Activated naive CD4-positive, alpha-beta T cell treated with anti-CD3 and anti-CD28 coated beads, Interleukin-2, amount 50 U/mL, for 24 hours (primary cell): Measurements from ENCODE around the gene SLC10A7.
"Not testable (repeated sequence)": the region's sequence is repeated elsewhere in the genome, so short reads cannot be mapped to it uniquely, and the experiment has no call there.

ENCODE experiments used
- H3K27ac Mint-ChIP-seq: one replicate; pipeline ENCODE4 v1.8.0; 2021; ENCODE audit warnings: mild to moderate bottlenecking, mixed read lengths
- H3K27me3 Mint-ChIP-seq: one replicate; pipeline ENCODE4 v1.8.0; 2021; ENCODE audit warnings: mixed read lengths
- H3K36me3 Mint-ChIP-seq: one replicate; pipeline ENCODE4 v1.8.0; 2021; ENCODE audit warnings: mixed read lengths
- H3K4me1 Mint-ChIP-seq: one replicate; pipeline ENCODE4 v1.8.0; 2021; ENCODE audit warnings: mixed read lengths
- H3K4me3 Mint-ChIP-seq: one replicate; pipeline ENCODE4 v1.8.0; 2021; ENCODE audit warnings: mild to moderate bottlenecking, mixed read lengths
- H3K9me3 Mint-ChIP-seq: one replicate; pipeline ENCODE4 v1.8.0; 2021; ENCODE audit warnings: mixed read lengths

SLC10A7 gene

GRCh38 chr4:146370841-146371240 is 150.9 kb downstream of the SLC10A7 start:
- no peak overlapping the region for H3K4me3 Mint-ChIP-seq
- no peak overlapping the region for H3K27ac Mint-ChIP-seq
- peaks cover 5% of the 10 kb centered on the region for H3K4me1 Mint-ChIP-seq
- H3K27me3 Mint-ChIP-seq, result no peaks in the 10 kb centered on the region
- peaks cover 7% of the 10 kb centered on the region for H3K36me3 Mint-ChIP-seq
- no peaks in the 10 kb centered on the region for H3K9me3 Mint-ChIP-seq

GRCh38 chr4:146369446-146369845 is 152.3 kb downstream of the SLC10A7 start:
- H3K4me1 Mint-ChIP-seq, result peaks cover 5% of the 10 kb centered on the region
- no peaks in the 10 kb centered on the region for H3K9me3 Mint-ChIP-seq
- H3K27ac Mint-ChIP-seq, result no peak overlapping the region
- H3K36me3 Mint-ChIP-seq, result peaks cover 7% of the 10 kb centered on the region
- no peaks in the 10 kb centered on the region for H3K27me3 Mint-ChIP-seq
- H3K4me3 Mint-ChIP-seq, result no peak overlapping the region

GRCh38 chr4:146368209-146368608 is 153.5 kb downstream of the SLC10A7 start:
- peaks cover 17% of the 10 kb centered on the region for H3K36me3 Mint-ChIP-seq
- no peak overlapping the region for H3K4me3 Mint-ChIP-seq
- H3K9me3 Mint-ChIP-seq, result peaks cover 10% of the 10 kb centered on the region
- H3K27ac Mint-ChIP-seq, result no peak overlapping the region
- H3K4me1 Mint-ChIP-seq, result peaks cover 5% of the 10 kb centered on the region
- no peaks in the 10 kb centered on the region for H3K27me3 Mint-ChIP-seq

GRCh38 chr4:146367347-146367746 is 154.4 kb downstream of the SLC10A7 start:
- Mint-ChIP-seq H3K4me1 (peaks cover 5% of the 10 kb centered on the region), H3K4me3 (no peak overlapping the region), H3K36me3 (peaks cover 20% of the 10 kb centered on the region), H3K27ac (no peak overlapping the region), H3K27me3 (no peaks in the 10 kb centered on the region), H3K9me3 (peaks cover 14% of the 10 kb centered on the region)

- Mint-ChIP-seq H3K27ac (no peak overlapping the region), H3K9me3 (peaks cover 22% of the 10 kb centered on the region), H3K4me3 (no peak overlapping the region), H3K36me3 (peaks cover 36% of the 10 kb centered on the region), H3K27me3 (no peaks in the 10 kb centered on the region), H3K4me1 (no peaks in the 10 kb centered on the region)
These were observed 162.0 kb downstream of the SLC10A7 start for GRCh38 chr4:146359771-146360170.

GRCh38 chr4:146350114-146350513 is 171.6 kb downstream of the SLC10A7 start:
- not testable (repeated sequence) for H3K4me3 Mint-ChIP-seq, H3K36me3 Mint-ChIP-seq, H3K27ac Mint-ChIP-seq, H3K9me3 Mint-ChIP-seq, H3K27me3 Mint-ChIP-seq
- peaks cover 14% of the 10 kb centered on the region for H3K4me1 Mint-ChIP-seq

- no peaks in the 10 kb centered on the region for H3K36me3 Mint-ChIP-seq
- H3K4me3 Mint-ChIP-seq, result no peak overlapping the region
- H3K9me3 Mint-ChIP-seq, result no peaks in the 10 kb centered on the region
- no peak overlapping the region for H3K27ac Mint-ChIP-seq
- peaks cover 14% of the 10 kb centered on the region for H3K4me1 Mint-ChIP-seq
- no peaks in the 10 kb centered on the region for H3K27me3 Mint-ChIP-seq
These were observed 172.4 kb downstream of the SLC10A7 start for GRCh38 chr4:146349306-146349705.

GRCh38 chr4:146347822-146348221 is 173.9 kb downstream of the SLC10A7 start:
- no peaks in the 10 kb centered on the region for H3K27me3 Mint-ChIP-seq
- H3K4me3 Mint-ChIP-seq, result no peak overlapping the region
- no peak overlapping the region for H3K27ac Mint-ChIP-seq
- no peaks in the 10 kb centered on the region for H3K9me3 Mint-ChIP-seq
- H3K4me1 Mint-ChIP-seq, result peaks cover 14% of the 10 kb centered on the region
- no peaks in the 10 kb centered on the region for H3K36me3 Mint-ChIP-seq

GRCh38 chr4:146346276-146346675 is 175.5 kb downstream of the SLC10A7 start:
- Mint-ChIP-seq H3K27ac (no peak overlapping the region), H3K9me3 (no peaks in the 10 kb centered on the region), H3K27me3 (no peaks in the 10 kb centered on the region), H3K36me3 (no peaks in the 10 kb centered on the region), H3K4me1 (peaks cover 14% of the 10 kb centered on the region), H3K4me3 (no peak overlapping the region)

- Mint-ChIP-seq H3K27ac (no peak overlapping the region), H3K36me3 (no peaks in the 10 kb centered on the region), H3K4me1 (peaks cover 9% of the 10 kb centered on the region), H3K9me3 (no peaks in the 10 kb centered on the region), H3K27me3 (no peaks in the 10 kb centered on the region), H3K4me3 (no peak overlapping the region)
These were observed 178.0 kb downstream of the SLC10A7 start for GRCh38 chr4:146343776-146344175.

- Mint-ChIP-seq H3K36me3 (no peaks in the 10 kb centered on the region), H3K4me3 (no peak overlapping the region), H3K27me3 (no peaks in the 10 kb centered on the region), H3K4me1 (peaks cover 9% of the 10 kb centered on the region), H3K9me3 (no peaks in the 10 kb centered on the region), H3K27ac (no peak overlapping the region)
These were observed 178.5 kb downstream of the SLC10A7 start for GRCh38 chr4:146343199-146343598.

GRCh38 chr4:146342600-146343192 is 179.0 kb downstream of the SLC10A7 start:
- no peaks in the 10 kb centered on the region for H3K27me3 Mint-ChIP-seq
- peaks cover 8% of the 10 kb centered on the region for H3K4me1 Mint-ChIP-seq
- no peaks in the 10 kb centered on the region for H3K9me3 Mint-ChIP-seq
- no peak overlapping the region for H3K27ac Mint-ChIP-seq
- H3K36me3 Mint-ChIP-seq, result no peaks in the 10 kb centered on the region
- H3K4me3 Mint-ChIP-seq, result no peak overlapping the region

- Mint-ChIP-seq H3K36me3 (no peaks in the 10 kb centered on the region), H3K27me3 (no peaks in the 10 kb centered on the region), H3K4me1 (peaks cover 3% of the 10 kb centered on the region), H3K4me3 (no peak overlapping the region), H3K27ac (no peak overlapping the region), H3K9me3 (no peaks in the 10 kb centered on the region)
These were observed 180.9 kb downstream of the SLC10A7 start for GRCh38 chr4:146340798-146341197.

GRCh38 chr4:146338512-146338911 is 183.2 kb downstream of the SLC10A7 start:
- Mint-ChIP-seq H3K4me3 (no peak overlapping the region), H3K27ac (no peak overlapping the region), H3K36me3 (peaks cover 2% of the 10 kb centered on the region), H3K27me3 (no peaks in the 10 kb centered on the region), H3K4me1 (peaks cover 3% of the 10 kb centered on the region), H3K9me3 (no peaks in the 10 kb centered on the region)

- H3K36me3 Mint-ChIP-seq, result peaks cover 2% of the 10 kb centered on the region
- no peak overlapping the region for H3K4me3 Mint-ChIP-seq
- no peaks in the 10 kb centered on the region for H3K27me3 Mint-ChIP-seq
These were observed 185.3 kb downstream of the SLC10A7 start for GRCh38 chr4:146336410-146336807.

GRCh38 chr4:146335763-146336409 is 185.9 kb downstream of the SLC10A7 start:
- peaks cover 2% of the 10 kb centered on the region for H3K36me3 Mint-ChIP-seq
- no peaks in the 10 kb centered on the region for H3K9me3 Mint-ChIP-seq
- no peak overlapping the region for H3K4me3 Mint-ChIP-seq
- no peaks in the 10 kb centered on the region for H3K27me3 Mint-ChIP-seq
- H3K27ac Mint-ChIP-seq, result peak overlapping the region; percentile 63
- peaks cover 3% of the 10 kb centered on the region for H3K4me1 Mint-ChIP-seq

More at GRCh38 chr4:146336410-146336807, 185.3 kb downstream of the SLC10A7 start:
- H3K4me1 Mint-ChIP-seq, result peaks cover 3% of the 10 kb centered on the region
- H3K27ac Mint-ChIP-seq, result no peak overlapping the region
- no peaks in the 10 kb centered on the region for H3K9me3 Mint-ChIP-seq
